GM19463 (cell line): ENCODE data around the gene TRIM38.
"Not testable (repeated sequence)": the region's sequence is repeated elsewhere in the genome, so short reads cannot be mapped to it uniquely, and the experiment has no call there.

Source experiments
- ATAC-seq: cut with Tn5 transposase; IDR thresholded peaks from one replicate; pipeline ENCODE4 v1.9.1; 2021; ENCODE audit warnings: mild to moderate bottlenecking, moderate library complexity; ENCODE audit not compliant: unreplicated experiment

The TRIM38 gene

GRCh38 chr6:26003102-26003694, 40.6 kb downstream of the TRIM38 start:
- no peak for ATAC-seq

GRCh38 chr6:26006086-26006939, 43.7 kb downstream of the TRIM38 start:
- ATAC-seq, result no peak

GRCh38 chr6:26006940-26007305, 44.3 kb downstream of the TRIM38 start:
- ATAC-seq, result not testable (repeated sequence)

- ATAC-seq, result no peak
Measured at GRCh38 chr6:26008470-26008869, 45.9 kb downstream of the TRIM38 start.

GRCh38 chr6:26009817-26010216, 47.2 kb downstream of the TRIM38 start:
- ATAC-seq, result no peak

GRCh38 chr6:26012061-26012460, 49.5 kb downstream of the TRIM38 start:
- no peak for ATAC-seq

- ATAC-seq, result not testable (repeated sequence)
Measured at GRCh38 chr6:26014386-26014785, 51.8 kb downstream of the TRIM38 start.

- no peak for ATAC-seq
Measured at GRCh38 chr6:26016245-26016962, 53.8 kb downstream of the TRIM38 start.

- no peak for ATAC-seq
Measured at GRCh38 chr6:26016963-26017631, 54.5 kb downstream of the TRIM38 start.

- ATAC-seq, result no peak
Measured at GRCh38 chr6:26017632-26017966, 55.0 kb downstream of the TRIM38 start.

GRCh38 chr6:26019261-26019830, 56.7 kb downstream of the TRIM38 start:
- ATAC-seq, result no peak

GRCh38 chr6:26019967-26020328, 57.3 kb downstream of the TRIM38 start:
- no peak for ATAC-seq

- ATAC-seq, result peak; percentile 35
Measured at GRCh38 chr6:26020329-26021000, 57.9 kb downstream of the TRIM38 start.

GRCh38 chr6:26021001-26021349, 58.4 kb downstream of the TRIM38 start:
- peak; percentile 1 for ATAC-seq

GRCh38 chr6:26021350-26022131, 58.9 kb downstream of the TRIM38 start:
- peak; percentile 49 for ATAC-seq

GRCh38 chr6:26022132-26022472, 59.5 kb downstream of the TRIM38 start:
- ATAC-seq, result no peak

- ATAC-seq, result no peak
Measured at GRCh38 chr6:26022737-26023136, 60.1 kb downstream of the TRIM38 start.

GRCh38 chr6:26024651-26025046, 62.0 kb downstream of the TRIM38 start:
- no peak for ATAC-seq

GRCh38 chr6:26025047-26025893, 62.7 kb downstream of the TRIM38 start:
- ATAC-seq, result no peak
